Measurements from ENCODE around the gene NUP42. TPM values are rescaled to one million over a fixed set of nuclear protein-coding genes. Genes with fewer than 3 reads are reported as not detected.
A peak's percentile ranks its signal among the peaks of the same experiment; 100 is the strongest.

The NUP42 gene
- total and polyA plus RNA-seq, 9 of the 15 experiments (the other 6 are each of a cell fraction or from before 2014, with no cell fraction given) = 41.8 to 86.4 (median 71.2) TPM

GRCh38 chr7:23181684-23182553 is at the start of gene NUP42 (continued):
- TF ChIP-seq CHD4 (IDR thresholded peaks at IDR 0.05; ENCODE audit: insufficient read depth, insufficient replicate concordance, low read depth, low read length, poor library complexity, severe bottlenecking) = no peak
- 0 out of 2 replicates have a peak, but pooled peaks have one; percentile 30 for TF ChIP-seq HNRNPL (IDR thresholded peaks at IDR 0.05; ENCODE audit: low read depth, low read length)
- TF ChIP-seq CHAMP1 (IDR thresholded peaks at IDR 0.05) = peak; percentile 87
- peak; percentile 73; the same call in 1 of the 2 replicates for TF ChIP-seq ZNF511 (CRISPR knock-in tag; IDR thresholded peaks at IDR 0.05)
- TF ChIP-seq ZFP30 (CRISPR knock-in tag; IDR thresholded peaks at IDR 0.05; ENCODE audit: borderline replicate concordance) = no peak
- TF ChIP-seq C11orf30 (IDR thresholded peaks at IDR 0.05; ENCODE audit: low read depth) = peak; percentile 97
- TF ChIP-seq CC2D1A (IDR thresholded peaks at IDR 0.05) = peak; percentile 90
- peak; percentile 39 for TF ChIP-seq HMGN3 (IDR thresholded peaks at IDR 0.05; ENCODE audit: borderline replicate concordance, extremely low read depth, insufficient read length, low read depth, low read length)
- peak; percentile 70; the same call in 1 of the 2 replicates for TF ChIP-seq E2F1 (CRISPR knock-in tag; IDR thresholded peaks at IDR 0.05)
- peak; percentile 68; the same call in 1 of the 2 replicates for TF ChIP-seq ZNF263 (CRISPR knock-in tag; IDR thresholded peaks at IDR 0.05; ENCODE audit: borderline replicate concordance)
- TF ChIP-seq CGGBP1 (CRISPR knock-in tag; IDR thresholded peaks at IDR 0.05) = 0 out of 2 replicates have a peak, but pooled peaks have one; percentile 63
- TF ChIP-seq JUN (IDR thresholded peaks at IDR 0.05; ENCODE audit: borderline replicate concordance, low read depth, low read length) = peak; percentile 90
- peak; percentile 98 for TF ChIP-seq JUN (CRISPR knock-in tag; IDR thresholded peaks at IDR 0.05; ENCODE audit: borderline replicate concordance)
- no peak for TF ChIP-seq NCOR1 (IDR thresholded peaks at IDR 0.05)
- peak; percentile 96 for TF ChIP-seq ELF1 (tag; IDR thresholded peaks at IDR 0.05)
- TF ChIP-seq ZNF124 (CRISPR knock-in tag; IDR thresholded peaks at IDR 0.05) = no peak
- TF ChIP-seq ETS2 (tag; IDR thresholded peaks at IDR 0.05; ENCODE audit: borderline replicate concordance, poor library complexity, severe bottlenecking) = no peak
- peak; percentile 25 for TF ChIP-seq SETDB1 (IDR thresholded peaks at IDR 0.05; ENCODE audit: low read length)
- peak; percentile 81; the same call in 1 of the 2 replicates for TF ChIP-seq ZBED1 (IDR thresholded peaks at IDR 0.05)
- no peak for TF ChIP-seq ZNF584 (CRISPR knock-in tag; IDR thresholded peaks at IDR 0.05; ENCODE audit: low read depth)
